Lung (tissue), 12 donors: ENCODE measurements around the gene CCDC9B. TPM values are rescaled to one million over a fixed set of nuclear protein-coding genes. Genes with fewer than 3 reads are reported as not detected.

Experiments
- ATAC-seq: fragments of 200-7000 bp; cut with Tn5 transposase; one replicate; pipeline ENCODE4 v1.9.1; 2020; ENCODE audit warnings: moderate number of reproducible peaks; ENCODE audit not compliant: insufficient read depth, low FRiP score
- DNase-seq, 3 donors: peaks; one replicate each; pipeline ENCODE4 v3.0.0-alpha.2; 2013 to 2017
- H3K27ac ChIP-seq, 2 donors: one replicate each; pipeline ENCODE4 v1.5.1; 2013; ENCODE audit warnings: mild to moderate bottlenecking in 2 of 2, moderate library complexity in 2 of 2, control low read depth in 1 of 2, inconsistent platforms in 1 of 2, low read depth in 1 of 2, low read length in 1 of 2
- H3K27me3 ChIP-seq, 3 donors: one replicate each; pipeline ENCODE4 v1.5.1; 2013; ENCODE audit warnings: low read length in 2 of 3; ENCODE audit not compliant: control insufficient read depth in 3 of 3, insufficient read depth in 3 of 3
- H3K36me3 ChIP-seq, 4 donors: one replicate each; pipeline ENCODE4 v1.5.1; 2013; ENCODE audit warnings: low read length in 4 of 4, mild to moderate bottlenecking in 1 of 4, moderate library complexity in 1 of 4; ENCODE audit not compliant: control insufficient read depth in 4 of 4, insufficient read depth in 4 of 4
- H3K4me1 ChIP-seq, 5 donors: one replicate each; pipeline ENCODE4 v1.5.1; 2013; ENCODE audit warnings: low read length in 5 of 5, mild to moderate bottlenecking in 2 of 5, moderate library complexity in 1 of 5; ENCODE audit not compliant: control insufficient read depth in 5 of 5, insufficient read depth in 5 of 5
- H3K4me3 ChIP-seq: one replicate; pipeline ENCODE4 v1.5.1; 2013; ENCODE audit warnings: mild to moderate bottlenecking, control low read depth, moderate library complexity
- H3K9ac ChIP-seq, 2 donors: one replicate each; pipeline ENCODE4 v1.5.1; 2013; ENCODE audit warnings: low read length in 2 of 2, control low read depth in 1 of 2; ENCODE audit not compliant: insufficient read depth in 1 of 2
- H3K9me3 ChIP-seq, 4 donors: one replicate each; pipeline ENCODE4 v1.5.1; 2013; ENCODE audit warnings: low read length in 3 of 4, mild to moderate bottlenecking in 1 of 4, moderate library complexity in 1 of 4; ENCODE audit not compliant: control insufficient read depth in 4 of 4, insufficient read depth in 3 of 4
- CTCF ChIP-seq: IDR thresholded peaks from 2 replicates; pipeline ENCODE4 v1.5.1; 2012; ENCODE audit warnings: mild to moderate bottlenecking; ENCODE audit errors: control extremely low read depth, extremely low read depth
- WGBS, 2 donors: extraction: QIAGEN DNeasy Blood & Tissue Kit; methylation state at CpG; one replicate each; pipeline ENCODE4 v1.1.7; 2013; 5-methylcytosine and 5-hydroxymethylcytosine counted together
- polyA plus RNA-seq, 2 donors: library from polyadenylated mRNA; stranded (reverse); fragments of 200-250 nt; gene quantifications; one replicate each; pipeline ENCODE4 v1.2.1, GENCODE V29; 2013
- total RNA-seq, 2 donors: library from RNA; depleted of rRNA in 1 of 2; stranded (reverse); fragments of >200 nt in 1 of 2; gene quantifications; one replicate each; pipeline ENCODE4 v1.2.1, GENCODE V29; 2014 to 2021
- donor health status: control.
- donor health status: control.
- donor health status: Bipolar disorder and iron deficiency.
- donor health status: healthy.
- donor health status: DM: yes; HTN: yes; CAD: no.

The CCDC9B gene
- total and polyA plus RNA-seq, 4 donors = 4.4 to 42.1 (median 14.9) TPM

DNA sequence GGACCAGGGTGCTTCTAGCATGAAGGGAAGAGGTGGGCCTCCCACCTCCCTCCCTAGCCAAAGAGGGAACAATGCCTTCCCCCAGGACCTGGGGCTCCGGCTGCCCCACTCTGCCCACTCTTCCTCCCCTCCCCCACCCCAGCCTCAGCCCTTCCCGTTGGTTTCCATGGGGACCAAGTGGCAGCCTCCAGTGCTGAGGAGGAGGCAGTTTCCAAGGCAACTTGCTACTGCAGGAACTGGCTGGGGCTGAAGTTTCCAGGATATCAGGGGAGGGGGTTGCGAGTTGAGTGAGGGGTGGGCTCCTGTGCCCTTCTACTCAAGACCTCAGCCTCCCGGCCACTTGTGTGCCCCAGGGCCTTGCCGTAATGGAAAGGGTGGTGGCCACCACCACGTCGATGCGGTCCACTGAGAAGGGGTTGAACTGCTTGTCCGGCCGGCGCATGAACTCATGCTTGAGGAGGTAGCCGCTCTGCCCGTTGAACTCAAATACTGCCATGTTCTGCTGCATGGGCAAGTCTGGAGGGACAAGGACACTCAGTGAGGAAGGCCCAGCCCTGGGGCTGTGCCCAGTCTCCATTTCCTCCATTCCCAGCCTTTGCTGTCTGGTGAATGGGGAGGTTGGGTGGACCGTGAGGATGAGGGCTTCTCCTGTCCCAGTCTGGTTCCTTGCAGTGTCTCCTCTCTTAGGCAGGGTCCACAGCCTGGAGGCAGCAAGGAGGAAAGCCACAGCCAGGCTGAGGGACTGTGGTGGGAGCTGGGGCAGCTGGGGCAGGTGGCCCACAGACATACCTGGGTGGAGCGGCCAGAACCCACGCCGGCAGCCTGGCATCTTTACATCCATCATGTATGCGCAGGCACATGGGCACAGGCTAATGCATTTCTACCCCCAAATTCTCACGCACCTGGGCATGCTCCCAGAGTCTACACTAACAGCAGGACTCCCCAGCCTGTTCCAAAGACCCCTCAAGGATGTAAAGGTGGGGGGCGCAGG, 46.5 kb downstream of the CCDC9B start:
- no peak for ATAC-seq
- Histone ChIP-seq H3K27me3 (peaks cover 0 to 6% (median 4%) of the 10 kb centered on the region in 3 donors), H3K36me3 (peaks cover 0 to 1% (median 0%) of the 10 kb centered on the region in 4 donors), H3K9ac (no peak overlapping the region), H3K9me3 (peaks cover 0 to 2% (median 0%) of the 10 kb centered on the region in 4 donors), H3K27ac (no peak overlapping the region), H3K4me3 (no peak overlapping the region), H3K4me1 (peaks cover 0 to 20% (median 7%) of the 10 kb centered on the region in 5 donors)
- 90% methylated on average over 20 of the region's 20 CpGs for WGBS, 2 donors
- TF ChIP-seq CTCF = no peak
- DNase-seq = no peak

- no peak overlapping the region for H3K9ac ChIP-seq
- no peak for TF ChIP-seq CTCF
- peaks cover 0 to 6% (median 4%) of the 10 kb centered on the region in 3 donors for H3K27me3 ChIP-seq
- H3K36me3 ChIP-seq = peaks cover 0 to 4% (median 1%) of the 10 kb centered on the region in 4 donors
- ATAC-seq = no peak
- no peak for DNase-seq
- no peak overlapping the region for H3K27ac ChIP-seq
- H3K4me3 ChIP-seq = no peak overlapping the region
- peaks cover 0 to 20% (median 7%) of the 10 kb centered on the region in 5 donors for H3K4me1 ChIP-seq
- peaks cover 0 to 2% (median 0%) of the 10 kb centered on the region in 4 donors for H3K9me3 ChIP-seq
These were observed 47.7 kb downstream of the CCDC9B start for GRCh38 chr15:40293006-40293405.

DNA sequence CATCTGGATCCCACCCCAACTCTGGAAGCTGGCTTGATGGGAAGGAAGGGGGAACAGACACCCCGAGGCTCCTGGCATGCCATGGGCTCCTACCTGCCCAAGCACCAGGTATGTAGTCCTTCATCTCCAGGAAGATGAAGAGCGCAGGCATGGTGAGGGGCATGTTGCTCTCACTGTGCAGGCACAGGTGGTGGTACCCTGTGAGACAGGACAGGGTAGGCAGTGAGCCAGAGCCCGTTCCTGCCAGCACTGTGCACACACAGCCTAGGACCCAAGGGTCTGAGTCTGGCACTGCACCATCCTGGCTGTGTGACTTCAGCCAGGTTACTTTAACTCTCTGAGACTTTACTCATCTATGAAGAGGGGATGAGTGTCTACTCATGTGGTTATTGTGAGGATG, 48.5 kb downstream of the CCDC9B start:
- DNase-seq (no peak), ATAC-seq (no peak)
- H3K4me3 ChIP-seq = no peak overlapping the region
- 88 to 98% methylated on average over 3 of the region's 3 CpGs for WGBS, 2 donors
- H3K36me3 ChIP-seq = peaks cover 0 to 5% (median 1%) of the 10 kb centered on the region in 4 donors
- H3K9me3 ChIP-seq = peaks cover 0 to 2% (median 0%) of the 10 kb centered on the region in 4 donors
- H3K4me1 ChIP-seq = peaks cover 0 to 20% (median 7%) of the 10 kb centered on the region in 5 donors
- H3K27ac ChIP-seq = no peak overlapping the region
- H3K27me3 ChIP-seq = peaks cover 0 to 6% (median 4%) of the 10 kb centered on the region in 3 donors
- H3K9ac ChIP-seq = no peak overlapping the region
- no peak for TF ChIP-seq CTCF
